Measurements from ENCODE around the gene SEC24C.
"Not testable (repeated sequence)": the region's sequence is repeated elsewhere in the genome, so short reads cannot be mapped to it uniquely, and the experiment has no call there.

Gene SEC24C

GRCh38 chr10:73743905-73744663 is at the start of gene SEC24C:
TSS of gene SEC24C (plus strand) at chr10:73744372. CDS start at chr10:73746833, 2,461 bp downstream.
- DNase-seq, result peak; percentile 94

- DNase-seq, result not testable (repeated sequence)
These were observed 48.9 kb upstream of the SEC24C start for GRCh38 chr10:73695302-73695701.

GRCh38 chr10:73697675-73698159 is 46.5 kb upstream of the SEC24C start, which contains the start of gene AGAP5:
TSS of gene AGAP5 (minus strand) at chr10:73698109. CDS start at chr10:73697755, 354 bp downstream.
- DNase-seq, result not testable (repeated sequence)

GRCh38 chr10:73698819-73699218 is 45.4 kb upstream of the SEC24C start:
- DNase-seq, result not testable (repeated sequence)

GRCh38 chr10:73703924-73704323 is 40.2 kb upstream of the SEC24C start:
- not testable (repeated sequence) for DNase-seq

GRCh38 chr10:73705506-73706072 is 38.6 kb upstream of the SEC24C start:
- DNase-seq, result not testable (repeated sequence)

GRCh38 chr10:73706488-73706887 is 37.7 kb upstream of the SEC24C start:
- DNase-seq, result not testable (repeated sequence)

- DNase-seq, result not testable (repeated sequence)
These were observed 36.5 kb upstream of the SEC24C start for GRCh38 chr10:73707628-73708027.

- DNase-seq, result not testable (repeated sequence)
These were observed 36.0 kb upstream of the SEC24C start for GRCh38 chr10:73708122-73708521.

GRCh38 chr10:73711683-73712082 is 32.5 kb upstream of the SEC24C start:
- DNase-seq, result not testable (repeated sequence)

GRCh38 chr10:73713912-73714311 is 30.3 kb upstream of the SEC24C start:
- DNase-seq, result not testable (repeated sequence)

GRCh38 chr10:73714483-73714882 is 29.7 kb upstream of the SEC24C start:
- DNase-seq, result not testable (repeated sequence)

- not testable (repeated sequence) for DNase-seq
These were observed 28.7 kb upstream of the SEC24C start for GRCh38 chr10:73715179-73716156.

GRCh38 chr10:73716251-73716650 is 27.9 kb upstream of the SEC24C start:
- DNase-seq, result no peak

- DNase-seq, result peak; percentile 66
These were observed 26.6 kb upstream of the SEC24C start for GRCh38 chr10:73717556-73717955.

GRCh38 chr10:73720561-73720960 is 23.6 kb upstream of the SEC24C start:
- DNase-seq, result not testable (repeated sequence)

GRCh38 chr10:73723516-73723915 is 20.7 kb upstream of the SEC24C start:
- no peak for DNase-seq

GRCh38 chr10:73729781-73730152 is 14.4 kb upstream of the SEC24C start:
- DNase-seq, result not testable (repeated sequence)

GRCh38 chr10:73730153-73730906 is 13.8 kb upstream of the SEC24C start:
- peak; percentile 87 for DNase-seq

- DNase-seq, result no peak
These were observed 12.4 kb upstream of the SEC24C start for GRCh38 chr10:73731588-73732375.

- DNase-seq, result no peak
These were observed 11.7 kb upstream of the SEC24C start for GRCh38 chr10:73732426-73732825.

Data from RPMI8226 (cell line).